Measurements from ENCODE around the gene SF1. TPM values are rescaled to one million over a fixed set of nuclear protein-coding genes. Genes with fewer than 3 reads are reported as not detected.
"Not testable (repeated sequence)": the region's sequence is repeated elsewhere in the genome, so short reads cannot be mapped to it uniquely, and the experiment has no call there.

Gene SF1
- total RNA-seq: 1,361 TPM
- polyA plus RNA-seq: 100 to 1,000 TPM in 1 of 4 donors, 10 to 100 TPM in 3; 75.0 to 100 (median 89.3) TPM

- Mint-ChIP-seq H3K4me1 (peaks cover 35 to 73% (median 59%) of the 10 kb centered on the region in 4 donors), H3K36me3 (peaks cover 34% of the 10 kb centered on the region), H3K4me3 (peak within 1 kb of the TSS; percentile 93 to 99 (median 94)), H3K27me3 (peaks cover 17% of the 10 kb centered on the region), H3K9me3 (no peaks in the 10 kb centered on the region), H3K27ac (peak within 1 kb of the TSS; percentile 100)
- Histone ChIP-seq H3K36me3 (ENCODE audit: control insufficient read depth, insufficient read depth, low read length) (peaks cover 38% of the 10 kb centered on the region), H3K4me3 (ENCODE audit: low read depth, low read length) (peak within 1 kb of the TSS; percentile 100), H3K27ac (ENCODE audit: insufficient read depth, low read length, poor library complexity, severe bottlenecking) (peak within 1 kb of the TSS; percentile 99), H3K27me3 (ENCODE audit: control insufficient read depth, insufficient read depth, low read length) (no peaks in the 10 kb centered on the region), H3K4me1 (ENCODE audit: control insufficient read depth, insufficient read depth, low read length, poor library complexity, severe bottlenecking) (peaks cover 60% of the 10 kb centered on the region), H3K9me3 (ENCODE audit: control insufficient read depth in 2 of 2, low read length in 2 of 2) (no peaks in the 10 kb centered on the region)
- ATAC-seq (ENCODE audit: low read depth in 2 of 2) (peak; percentile 86 to 87), DNase-seq (peak; percentile 99 to 100 (median 100))
Observed at GRCh38 chr11:64778473-64779298, at the start of gene SF1. TSS of gene SF1 (minus strand) at chr11:64778542. CDS start at chr11:64778392, 150 bp downstream.

- Histone ChIP-seq H3K36me3 (ENCODE audit: control insufficient read depth, insufficient read depth, low read length) (no peaks in the 10 kb centered on the region), H3K4me1 (ENCODE audit: control insufficient read depth, insufficient read depth, low read length, poor library complexity, severe bottlenecking) (no peaks in the 10 kb centered on the region), H3K27ac (ENCODE audit: insufficient read depth, low read length, poor library complexity, severe bottlenecking) (no peak overlapping the region), H3K9me3 (ENCODE audit: control insufficient read depth in 2 of 2, low read length in 2 of 2) (no peaks in the 10 kb centered on the region), H3K4me3 (ENCODE audit: low read depth, low read length) (no peak overlapping the region), H3K27me3 (ENCODE audit: control insufficient read depth, insufficient read depth, low read length) (no peaks in the 10 kb centered on the region)
- ATAC-seq (ENCODE audit: low read depth in 2 of 2) (no peak), DNase-seq (no peak)
- no peak overlapping the region for H3K4me3 Mint-ChIP-seq
- H3K27ac Mint-ChIP-seq: no peak overlapping the region
- no peaks in the 10 kb centered on the region for H3K27me3 Mint-ChIP-seq
- H3K4me1 Mint-ChIP-seq: no peaks in the 10 kb centered on the region
- peaks cover 12% of the 10 kb centered on the region for H3K36me3 Mint-ChIP-seq
- no peaks in the 10 kb centered on the region for H3K9me3 Mint-ChIP-seq
Observed at GRCh38 chr11:64827451-64827839, 49.1 kb upstream of the SF1 start.

- Mint-ChIP-seq H3K27ac (no peak overlapping the region), H3K27me3 (no peaks in the 10 kb centered on the region), H3K9me3 (no peaks in the 10 kb centered on the region), H3K4me1 (no peaks in the 10 kb centered on the region), H3K4me3 (no peak overlapping the region), H3K36me3 (peaks cover 12% of the 10 kb centered on the region)
- H3K4me3 ChIP-seq (ENCODE audit: low read depth, low read length): no peak overlapping the region
- H3K4me1 ChIP-seq (ENCODE audit: control insufficient read depth, insufficient read depth, low read length, poor library complexity, severe bottlenecking): no peaks in the 10 kb centered on the region
- no peak for ATAC-seq (ENCODE audit: low read depth in 2 of 2)
- no peaks in the 10 kb centered on the region for H3K27me3 ChIP-seq (ENCODE audit: control insufficient read depth, insufficient read depth, low read length)
- no peaks in the 10 kb centered on the region for H3K36me3 ChIP-seq (ENCODE audit: control insufficient read depth, insufficient read depth, low read length)
- no peaks in the 10 kb centered on the region for H3K9me3 ChIP-seq (ENCODE audit: control insufficient read depth in 2 of 2, low read length in 2 of 2)
- DNase-seq: no peak
- no peak overlapping the region for H3K27ac ChIP-seq (ENCODE audit: insufficient read depth, low read length, poor library complexity, severe bottlenecking)
Observed at GRCh38 chr11:64826578-64827450, 48.5 kb upstream of the SF1 start.

- no peak for DNase-seq
- Mint-ChIP-seq H3K27ac (no peak overlapping the region), H3K4me1 (no peaks in the 10 kb centered on the region)
Observed at GRCh38 chr11:64826062-64826461, 47.7 kb upstream of the SF1 start.

GRCh38 chr11:64823568-64824119 lies 45.3 kb upstream of the SF1 start:
- H3K9me3 Mint-ChIP-seq: no peaks in the 10 kb centered on the region
- H3K27ac Mint-ChIP-seq: no peak overlapping the region
- Histone ChIP-seq H3K4me3 (ENCODE audit: low read depth, low read length) (no peak overlapping the region), H3K27ac (ENCODE audit: insufficient read depth, low read length, poor library complexity, severe bottlenecking) (no peak overlapping the region), H3K4me1 (ENCODE audit: control insufficient read depth, insufficient read depth, low read length, poor library complexity, severe bottlenecking) (no peaks in the 10 kb centered on the region), H3K27me3 (ENCODE audit: control insufficient read depth, insufficient read depth, low read length) (no peaks in the 10 kb centered on the region), H3K36me3 (ENCODE audit: control insufficient read depth, insufficient read depth, low read length) (no peaks in the 10 kb centered on the region), H3K9me3 (ENCODE audit: control insufficient read depth in 2 of 2, low read length in 2 of 2) (no peaks in the 10 kb centered on the region)
- H3K4me1 Mint-ChIP-seq: no peaks in the 10 kb centered on the region
- no peak for DNase-seq
- H3K27me3 Mint-ChIP-seq: no peaks in the 10 kb centered on the region
- peaks cover 12% of the 10 kb centered on the region for H3K36me3 Mint-ChIP-seq
- H3K4me3 Mint-ChIP-seq: no peak overlapping the region
- ATAC-seq (ENCODE audit: low read depth in 2 of 2): no peak

More at GRCh38 chr11:64826062-64826461, 47.7 kb upstream of the SF1 start:
- no peak overlapping the region for H3K27ac ChIP-seq (ENCODE audit: insufficient read depth, low read length, poor library complexity, severe bottlenecking)
- Mint-ChIP-seq H3K4me3 (no peak overlapping the region), H3K27me3 (no peaks in the 10 kb centered on the region), H3K9me3 (no peaks in the 10 kb centered on the region), H3K36me3 (peaks cover 12% of the 10 kb centered on the region)
- no peak for ATAC-seq (ENCODE audit: low read depth in 2 of 2)
- H3K9me3 ChIP-seq (ENCODE audit: control insufficient read depth in 2 of 2, low read length in 2 of 2): no peaks in the 10 kb centered on the region
- no peaks in the 10 kb centered on the region for H3K36me3 ChIP-seq (ENCODE audit: control insufficient read depth, insufficient read depth, low read length)
- H3K4me1 ChIP-seq (ENCODE audit: control insufficient read depth, insufficient read depth, low read length, poor library complexity, severe bottlenecking): no peaks in the 10 kb centered on the region
- H3K27me3 ChIP-seq (ENCODE audit: control insufficient read depth, insufficient read depth, low read length): no peaks in the 10 kb centered on the region
- no peak overlapping the region for H3K4me3 ChIP-seq (ENCODE audit: low read depth, low read length)

GRCh38 chr11:64817476-64817875 lies 39.1 kb upstream of the SF1 start:
- no peaks in the 10 kb centered on the region for H3K27me3 ChIP-seq (ENCODE audit: control insufficient read depth, insufficient read depth, low read length)
- H3K4me1 Mint-ChIP-seq: no peaks in the 10 kb centered on the region
- H3K36me3 ChIP-seq (ENCODE audit: control insufficient read depth, insufficient read depth, low read length): no peaks in the 10 kb centered on the region
- DNase-seq (no peak), ATAC-seq (ENCODE audit: low read depth in 2 of 2) (no peak)
- H3K27ac ChIP-seq (ENCODE audit: insufficient read depth, low read length, poor library complexity, severe bottlenecking): no peak overlapping the region
- peaks cover 0 to 1% (median 0%) of the 10 kb centered on the region in 7 donors for H3K9me3 Mint-ChIP-seq
- no peak overlapping the region for H3K4me3 ChIP-seq (ENCODE audit: low read depth, low read length)
- H3K27ac Mint-ChIP-seq: peak overlapping the region in 1 of 3 donors; percentile 70
- H3K4me3 Mint-ChIP-seq: no peak overlapping the region
- H3K4me1 ChIP-seq (ENCODE audit: control insufficient read depth, insufficient read depth, low read length, poor library complexity, severe bottlenecking): no peaks in the 10 kb centered on the region
- no peaks in the 10 kb centered on the region for H3K36me3 Mint-ChIP-seq
- H3K9me3 ChIP-seq (ENCODE audit: control insufficient read depth in 2 of 2, low read length in 2 of 2): no peaks in the 10 kb centered on the region
- H3K27me3 Mint-ChIP-seq: peaks cover 12% of the 10 kb centered on the region

- Mint-ChIP-seq H3K27ac (peak overlapping the region in 1 of 3 donors; percentile 49), H3K4me3 (peak overlapping the region in 1 of 4 donors; percentile 84)
Observed at GRCh38 chr11:64815433-64815832, 37.1 kb upstream of the SF1 start.

More at GRCh38 chr11:64815433-64815832, 37.1 kb upstream of the SF1 start:
- H3K9me3 ChIP-seq (ENCODE audit: control insufficient read depth in 2 of 2, low read length in 2 of 2); H3K9me3 Mint-ChIP-seq; H3K36me3 Mint-ChIP-seq; H3K4me1 ChIP-seq (ENCODE audit: control insufficient read depth, insufficient read depth, low read length, poor library complexity, severe bottlenecking); H3K4me3 ChIP-seq (ENCODE audit: low read depth, low read length); H3K27ac ChIP-seq (ENCODE audit: insufficient read depth, low read length, poor library complexity, severe bottlenecking); H3K4me1 Mint-ChIP-seq; H3K27me3 ChIP-seq (ENCODE audit: control insufficient read depth, insufficient read depth, low read length); H3K36me3 ChIP-seq (ENCODE audit: control insufficient read depth, insufficient read depth, low read length); DNase-seq; ATAC-seq (ENCODE audit: low read depth in 2 of 2): not testable (repeated sequence)
- H3K27me3 Mint-ChIP-seq: peaks cover 12% of the 10 kb centered on the region

All from CD4-positive, CD25-positive, alpha-beta regulatory T cell (primary cell).